ENCODE data around the gene CEP97.
A peak's percentile ranks its signal among the peaks of the same experiment; 100 is the strongest.

Gene CEP97

GRCh38 chr3:101724329-101725193, at the start of gene CEP97:
Gene CEP97, plus strand, starts transcription at chr3:101724614. Its CDS starts 63 bp downstream, at chr3:101724677.
- peaks cover 32% of the 10 kb centered on the region for H3K36me3 ChIP-seq (ENCODE audit: insufficient read depth, low read length)
- H3K79me2 ChIP-seq (ENCODE audit: insufficient read depth, low read length), result peaks cover 37% of the 10 kb centered on the region
- ATAC-seq (ENCODE audit: insufficient read depth, low read depth), result peak; percentile 94

GRCh38 chr3:101675709-101676215, 48.7 kb upstream of the CEP97 start:
- no peak for ATAC-seq (ENCODE audit: insufficient read depth, low read depth)
- H3K27ac ChIP-seq (ENCODE audit: low read length), result peak overlapping the region; percentile 53

More at GRCh38 chr3:101724329-101725193, at the start of gene CEP97:
- Histone ChIP-seq H3K27ac (ENCODE audit: low read length) (peak within 1 kb of the TSS; percentile 95), H3K9ac (ENCODE audit: low read depth, low read length) (peak within 1 kb of the TSS; percentile 76), H3K4me2 (ENCODE audit: insufficient read depth, low read length) (peak within 1 kb of the TSS; percentile 88), H3K27me3 (ENCODE audit: insufficient read depth, low read length, poor library complexity) (no peaks in the 10 kb centered on the region), H3K9me3 (ENCODE audit: insufficient read depth, low read length, severe bottlenecking) (no peaks in the 10 kb centered on the region), H4K20me1 (ENCODE audit: insufficient read depth, low read length) (no peaks in the 10 kb centered on the region), H2AFZ (ENCODE audit: low read depth, low read length) (peak within 1 kb of the TSS; percentile 97), H3K4me1 (ENCODE audit: insufficient read depth, low read length) (peaks cover 36% of the 10 kb centered on the region), H3K4me3 (ENCODE audit: low read depth in 1 of 2, low read length in 2 of 2) (peak within 1 kb of the TSS; percentile 84 to 88)
- no peak for TF ChIP-seq CTCF (IDR thresholded peaks at IDR 0.05; ENCODE audit: borderline replicate concordance, extremely low read depth, low read length, poor library complexity, severe bottlenecking)
- TF ChIP-seq EZH2 (IDR thresholded peaks at IDR 0.05; ENCODE audit: borderline replicate concordance, low read depth, low read length, severe bottlenecking), result no peak
- DNase-seq, result peak; percentile 91

GRCh38 chr3:101676216-101676764, 48.1 kb upstream of the CEP97 start:
- H3K4me3 ChIP-seq (ENCODE audit: low read depth in 1 of 2, low read length in 2 of 2), result peak overlapping the region; percentile 100
- H3K27ac ChIP-seq (ENCODE audit: low read length), result peak overlapping the region; percentile 91
- H4K20me1 ChIP-seq (ENCODE audit: insufficient read depth, low read length), result peaks cover 35% of the 10 kb centered on the region
- peak overlapping the region; percentile 95 for H2AFZ ChIP-seq (ENCODE audit: low read depth, low read length)
- H3K4me1 ChIP-seq (ENCODE audit: insufficient read depth, low read length), result peaks cover 48% of the 10 kb centered on the region
- H3K27me3 ChIP-seq (ENCODE audit: insufficient read depth, low read length, poor library complexity), result no peaks in the 10 kb centered on the region
- peak overlapping the region; percentile 96 for H3K9ac ChIP-seq (ENCODE audit: low read depth, low read length)
- DNase-seq (peak; percentile 97), ATAC-seq (ENCODE audit: insufficient read depth, low read depth) (peak; percentile 86)
- H3K9me3 ChIP-seq (ENCODE audit: insufficient read depth, low read length, severe bottlenecking), result no peaks in the 10 kb centered on the region
- TF ChIP-seq EZH2 (IDR thresholded peaks at IDR 0.05; ENCODE audit: borderline replicate concordance, low read depth, low read length, severe bottlenecking) (no peak), CTCF (IDR thresholded peaks at IDR 0.05; ENCODE audit: borderline replicate concordance, extremely low read depth, low read length, poor library complexity, severe bottlenecking) (peak; percentile 26)
- peaks cover 76% of the 10 kb centered on the region for H3K79me2 ChIP-seq (ENCODE audit: insufficient read depth, low read length)
- peak overlapping the region; percentile 94 for H3K4me2 ChIP-seq (ENCODE audit: insufficient read depth, low read length)
- H3K36me3 ChIP-seq (ENCODE audit: insufficient read depth, low read length), result peaks cover 43% of the 10 kb centered on the region

More at GRCh38 chr3:101675709-101676215, 48.7 kb upstream of the CEP97 start:
- peak overlapping the region; percentile 94 for H3K4me2 ChIP-seq (ENCODE audit: insufficient read depth, low read length)
- H3K27me3 ChIP-seq (ENCODE audit: insufficient read depth, low read length, poor library complexity), result no peaks in the 10 kb centered on the region
- H3K9me3 ChIP-seq (ENCODE audit: insufficient read depth, low read length, severe bottlenecking), result no peaks in the 10 kb centered on the region
- H2AFZ ChIP-seq (ENCODE audit: low read depth, low read length), result peak overlapping the region; percentile 66
- peak overlapping the region; percentile 100 for H3K4me3 ChIP-seq (ENCODE audit: low read depth in 1 of 2, low read length in 2 of 2)
- H3K9ac ChIP-seq (ENCODE audit: low read depth, low read length), result peak overlapping the region; percentile 96
- peaks cover 43% of the 10 kb centered on the region for H3K36me3 ChIP-seq (ENCODE audit: insufficient read depth, low read length)
- no peak for TF ChIP-seq CTCF (IDR thresholded peaks at IDR 0.05; ENCODE audit: borderline replicate concordance, extremely low read depth, low read length, poor library complexity, severe bottlenecking)
- no peak for TF ChIP-seq EZH2 (IDR thresholded peaks at IDR 0.05; ENCODE audit: borderline replicate concordance, low read depth, low read length, severe bottlenecking)
- peaks cover 79% of the 10 kb centered on the region for H3K79me2 ChIP-seq (ENCODE audit: insufficient read depth, low read length)
- peaks cover 46% of the 10 kb centered on the region for H3K4me1 ChIP-seq (ENCODE audit: insufficient read depth, low read length)
- peak; percentile 26 for DNase-seq
- peaks cover 32% of the 10 kb centered on the region for H4K20me1 ChIP-seq (ENCODE audit: insufficient read depth, low read length)

Measured in DND-41 (cell line).